Gastroesophageal sphincter (tissue), 3 donors: Measurements from ENCODE around the gene CIBAR2.

ENCODE experiments used
- CTCF ChIP-seq, 4 experiments: fragments of 200-600 bp in 2 of 4; fragments of 450-650 bp in 2 of 4; sonication (generic) in 1 of 4; IDR thresholded peaks; one replicate each; pipeline ENCODE4 v1.5.1; 2017 to 2019; ENCODE audit warnings: antibody characterized with exemption in 4 of 4, mild to moderate bottlenecking in 2 of 4, moderate library complexity in 2 of 4
- EP300 ChIP-seq: sonication (generic); formaldehyde crosslinking; IDR thresholded peaks from one replicate; pipeline ENCODE4 v1.6.1; 2017; ENCODE audit warnings: antibody characterized with exemption, mild to moderate bottlenecking
- POLR2AphosphoS5 ChIP-seq: sonication (generic); formaldehyde crosslinking; IDR thresholded peaks from one replicate; pipeline ENCODE4 v1.6.1; 2017; ENCODE audit warnings: antibody characterized with exemption

- TF ChIP-seq CTCF (IDR thresholded peaks at IDR 0.05) (no peak), EP300 (no peak), POLR2AphosphoS5 (no peak)
Measured at GRCh38 chr16:85141491-85142128, 29.3 kb upstream of the CIBAR2 start.
